CD1c-positive myeloid dendritic cell (primary cell): Measurements from ENCODE around the gene CLEC5A.
"Not testable (repeated sequence)": the region's sequence is repeated elsewhere in the genome, so short reads cannot be mapped to it uniquely, and the experiment has no call there.

Source experiments
- DNase-seq: peaks from one replicate; pipeline ENCODE4 v3.0.0-alpha.2; 2016; ENCODE audit errors: extremely low spot score

Gene CLEC5A

DNA sequence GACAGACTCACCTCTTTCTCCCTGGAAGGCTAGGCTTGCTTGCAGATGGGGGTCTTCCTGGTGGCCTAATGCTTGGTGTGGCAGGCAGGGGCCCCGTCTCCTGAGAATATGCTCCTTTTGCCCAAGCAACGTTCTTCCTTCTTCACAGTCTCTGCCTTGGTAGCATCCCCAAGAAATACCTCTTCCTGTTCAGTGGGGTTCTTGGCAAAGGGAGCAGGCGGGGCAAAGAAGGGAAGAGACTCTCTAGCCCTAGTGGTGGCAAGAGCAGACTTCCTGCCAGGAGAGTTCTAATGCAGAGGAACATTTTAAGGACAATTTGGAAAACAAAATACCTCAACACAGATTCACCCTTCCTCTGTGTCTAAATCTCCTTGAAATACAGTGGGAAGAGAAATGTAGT lies at the start of gene CLEC5A:
Gene CLEC5A, minus strand, starts transcription at position 179 of the 400 bp plus-strand sequence. CDS start 682 bp downstream, outside the sequence.
- DNase-seq, result peak; percentile 30

GRCh38 chr7:141993354-141993753 lies 46.6 kb upstream of the CLEC5A start:
- no peak for DNase-seq

GRCh38 chr7:141992688-141993087 lies 45.9 kb upstream of the CLEC5A start:
- DNase-seq, result no peak

DNA sequence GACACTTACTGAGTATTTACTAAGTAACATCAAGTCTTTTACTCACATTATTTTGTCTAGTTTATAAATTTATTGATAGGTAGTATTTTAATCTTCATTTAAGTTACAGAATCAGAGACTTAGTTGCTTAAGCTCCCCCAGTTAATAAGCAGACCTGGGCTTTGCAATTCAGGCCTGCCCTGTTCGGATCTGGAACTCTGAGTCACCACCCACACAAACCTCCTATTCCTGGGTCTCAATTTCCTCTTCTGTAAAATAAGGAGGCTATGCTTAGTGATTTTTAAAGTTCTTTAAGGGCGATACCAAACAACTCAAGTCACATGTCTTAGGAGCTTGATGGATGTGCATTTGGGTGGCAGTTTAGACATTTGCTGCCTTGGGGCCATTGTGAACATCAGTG lies 45.4 kb upstream of the CLEC5A start:
- DNase-seq, result peak; percentile 73

- no peak for DNase-seq
Measured at GRCh38 chr7:141991140-141991539, 44.4 kb upstream of the CLEC5A start.

- peak; percentile 10 for DNase-seq
Measured at GRCh38 chr7:141990011-141990725, 43.4 kb upstream of the CLEC5A start.

- not testable (repeated sequence) for DNase-seq
Measured at GRCh38 chr7:141987803-141988202, 41.0 kb upstream of the CLEC5A start.

GRCh38 chr7:141986923-141987322 lies 40.1 kb upstream of the CLEC5A start:
- DNase-seq, result no peak

DNA sequence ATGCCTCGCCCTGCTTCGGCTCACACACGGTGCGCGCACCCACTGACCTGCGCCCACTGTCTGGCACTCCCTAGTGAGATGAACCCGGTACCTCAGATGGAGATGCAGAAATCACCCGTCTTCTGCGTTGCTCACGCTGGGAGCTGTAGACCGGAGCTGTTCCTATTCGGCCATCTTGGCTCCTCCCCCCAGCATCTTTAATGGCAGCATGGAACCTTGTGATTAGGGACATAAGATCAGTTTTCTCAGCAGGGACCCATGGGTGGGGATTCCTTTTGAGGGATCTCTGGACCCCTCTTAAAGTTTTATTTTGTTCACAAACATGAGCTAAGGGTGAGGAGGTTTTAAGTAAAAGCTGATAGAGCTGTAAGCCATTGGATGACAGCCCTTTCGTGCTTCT lies 39.2 kb upstream of the CLEC5A start:
- not testable (repeated sequence) for DNase-seq

GRCh38 chr7:141979568-141979967 lies 32.8 kb upstream of the CLEC5A start:
- no peak for DNase-seq

- no peak for DNase-seq
Measured at GRCh38 chr7:141978351-141978750, 31.6 kb upstream of the CLEC5A start.

- DNase-seq, result no peak
Measured at GRCh38 chr7:141976524-141977245, 29.9 kb upstream of the CLEC5A start.

GRCh38 chr7:141975806-141976523 lies 29.2 kb upstream of the CLEC5A start:
- peak; percentile 83 for DNase-seq

- no peak for DNase-seq
Measured at GRCh38 chr7:141974831-141975230, 28.1 kb upstream of the CLEC5A start.

GRCh38 chr7:141973673-141974072 lies 26.9 kb upstream of the CLEC5A start, which contains the start of gene TAS2R38:
TSS of gene TAS2R38 (minus strand) at chr7:141973773. CDS start at chr7:141973689, 84 bp downstream.
- DNase-seq, result no peak

GRCh38 chr7:141960687-141961422 lies 14.1 kb upstream of the CLEC5A start:
- peak; percentile 91 for DNase-seq

- peak; percentile 48 for DNase-seq
Measured at GRCh38 chr7:141956084-141956483, 9.3 kb upstream of the CLEC5A start.

DNA sequence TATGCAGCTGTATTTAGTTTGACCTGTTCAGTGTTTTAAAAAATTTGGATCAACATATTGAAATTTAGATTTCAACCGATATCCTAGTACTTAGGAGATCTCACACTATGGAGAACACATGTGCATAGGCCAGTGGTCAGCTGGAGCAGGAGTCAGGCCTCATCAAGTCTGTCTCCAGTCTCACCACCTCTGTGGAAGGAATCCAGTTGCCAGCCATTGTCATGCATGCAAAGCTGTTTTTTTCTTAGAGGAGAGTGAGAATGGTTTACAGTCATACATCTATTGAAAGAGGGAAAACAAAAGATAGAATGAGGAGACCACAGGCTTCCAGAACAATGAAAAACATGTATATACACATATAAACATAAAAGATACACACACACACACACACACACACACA lies 7.6 kb upstream of the CLEC5A start:
- DNase-seq, result no peak

GRCh38 chr7:141952461-141952860 lies 5.7 kb upstream of the CLEC5A start:
- DNase-seq, result no peak

GRCh38 chr7:141950806-141951205 lies 4.0 kb upstream of the CLEC5A start:
- peak; percentile 57 for DNase-seq

DNA sequence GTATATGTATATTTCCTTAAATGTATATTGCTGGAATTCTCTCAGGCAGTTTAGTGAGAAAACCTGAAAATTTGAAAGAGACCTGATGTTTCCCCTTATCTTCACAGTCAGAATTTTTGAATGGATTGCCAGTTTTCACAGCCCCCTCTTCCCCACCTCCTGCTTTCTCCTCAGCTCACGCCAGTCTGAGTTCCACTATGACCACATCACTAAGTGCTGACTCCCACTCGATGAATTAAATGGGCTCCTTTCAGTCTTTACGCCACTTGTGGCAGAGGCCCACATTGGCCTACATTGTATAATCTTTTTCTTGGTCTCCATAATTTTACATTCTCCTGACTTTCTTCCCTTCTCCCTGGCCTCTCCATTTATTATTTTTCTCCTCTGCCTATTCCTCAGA lies 3.1 kb upstream of the CLEC5A start:
- no peak for DNase-seq

GRCh38 chr7:141949451-141949850 lies 2.7 kb upstream of the CLEC5A start:
- DNase-seq, result peak; percentile 44
